Loucy (cell line): Measurements from ENCODE around the gene MTMR1.

Experiments
- H2AFZ ChIP-seq: fragments of 200-600 bp; sonication (generic); 2 replicates; pipeline ENCODE4 v1.6.0; 2016; ENCODE audit warnings: antibody characterized with exemption, mild to moderate bottlenecking, low read length, moderate library complexity
- H3F3A ChIP-seq: fragments of 200-600 bp; 2 replicates; pipeline ENCODE4 v1.6.0; 2016; ENCODE audit warnings: antibody characterized with exemption, low read depth, mild to moderate bottlenecking
- H3K27me3 ChIP-seq: fragments of 200-600 bp; sonication (generic); 2 replicates; pipeline ENCODE4 v1.6.1; 2014; ENCODE audit warnings: low read length, mild to moderate bottlenecking; ENCODE audit not compliant: insufficient read depth, poor library complexity, severe bottlenecking
- H3K36me3 ChIP-seq: fragments of 200-600 bp; sonication (generic); 2 replicates; pipeline ENCODE4 v1.6.1; 2016; ENCODE audit warnings: low read length; ENCODE audit not compliant: insufficient read depth
- H3K4me1 ChIP-seq: fragments of 200-600 bp; sonication (generic); 2 replicates; pipeline ENCODE4 v1.5.1; 2014; ENCODE audit warnings: low read length, mild to moderate bottlenecking; ENCODE audit not compliant: insufficient read depth, poor library complexity, severe bottlenecking
- H3K4me2 ChIP-seq: fragments of 200-600 bp; sonication (generic); 2 replicates; pipeline ENCODE4 v1.6.0; 2014; ENCODE audit warnings: antibody characterized with exemption, low read length, low read depth, mild to moderate bottlenecking; ENCODE audit not compliant: poor library complexity, severe bottlenecking
- H3K4me3 ChIP-seq: fragments of 200-600 bp; sonication (generic); 2 replicates; pipeline ENCODE4 v1.5.1; 2014; ENCODE audit warnings: low read length, mild to moderate bottlenecking, mixed read lengths; ENCODE audit not compliant: poor library complexity, severe bottlenecking
- H3K79me2 ChIP-seq: fragments of 200-600 bp; sonication (generic); 2 replicates; pipeline ENCODE4 v1.6.1; 2014; ENCODE audit warnings: low read length; ENCODE audit not compliant: insufficient read depth
- H3K9ac ChIP-seq: fragments of 200-600 bp; sonication (generic); 2 replicates; pipeline ENCODE4 v1.6.0; 2014; ENCODE audit warnings: mild to moderate bottlenecking, low read depth, low read length, moderate library complexity; ENCODE audit not compliant: poor library complexity, severe bottlenecking
- H3K9me2 ChIP-seq: fragments of 200-600 bp; sonication (generic); replicated peaks from 2 replicates; pipeline ENCODE4 v1.6.1; 2016; ENCODE audit warnings: low read depth, low read length, mixed read lengths
- H3K9me3 ChIP-seq: fragments of 200-600 bp; sonication (generic); 2 replicates; pipeline ENCODE4 v1.6.1; 2014; ENCODE audit warnings: mild to moderate bottlenecking, antibody characterized with exemption, low read length, low read depth; ENCODE audit not compliant: insufficient read depth
- H4K20me1 ChIP-seq: fragments of 200-600 bp; sonication (generic); 2 replicates; pipeline ENCODE4 v1.6.0; 2014; ENCODE audit warnings: antibody characterized with exemption, low read length, mild to moderate bottlenecking; ENCODE audit not compliant: insufficient read depth, poor library complexity, severe bottlenecking
- CTCF ChIP-seq: fragments of 200-600 bp; sonication (generic); conservative IDR thresholded peaks from 2 replicates; pipeline ENCODE4 v1.5.1; 2014; ENCODE audit warnings: mild to moderate bottlenecking, antibody characterized with exemption, low read length
- EZH2phosphoT487 ChIP-seq: fragments of 200-600 bp; IDR thresholded peaks from 2 replicates; pipeline ENCODE4 v1.6.1; 2018; ENCODE audit warnings: antibody characterized with exemption, mild to moderate bottlenecking, moderate library complexity, borderline replicate concordance

Gene MTMR1

GRCh38 chrX:150767045-150767395, 73.8 kb downstream of the MTMR1 start:
- H2AFZ ChIP-seq: no peak overlapping the region
- H3K4me3 ChIP-seq: no peak overlapping the region
- H3K9ac ChIP-seq: no peak overlapping the region
- H3K4me2 ChIP-seq: no peak overlapping the region
- no peaks in the 10 kb centered on the region for H4K20me1 ChIP-seq
- no peaks in the 10 kb centered on the region for H3K79me2 ChIP-seq
- no peaks in the 10 kb centered on the region for H3F3A ChIP-seq
- H3K9me3 ChIP-seq: no peaks in the 10 kb centered on the region
- H3K4me1 ChIP-seq: no peaks in the 10 kb centered on the region
- H3K36me3 ChIP-seq: no peaks in the 10 kb centered on the region; the same call in 1 of the 2 replicates
- TF ChIP-seq EZH2phosphoT487 (no peak), CTCF (no peak)
- no peaks in the 10 kb centered on the region for H3K27me3 ChIP-seq
- no peaks in the 10 kb centered on the region for H3K9me2 ChIP-seq

GRCh38 chrX:150767475-150768131, 74.4 kb downstream of the MTMR1 start:
- H3K9me3 ChIP-seq: no peaks in the 10 kb centered on the region
- H2AFZ ChIP-seq: no peak overlapping the region
- no peaks in the 10 kb centered on the region for H3K27me3 ChIP-seq
- H3K9me2 ChIP-seq: no peaks in the 10 kb centered on the region
- H4K20me1 ChIP-seq: no peaks in the 10 kb centered on the region
- no peak overlapping the region for H3K4me3 ChIP-seq
- H3K4me2 ChIP-seq: no peak overlapping the region
- TF ChIP-seq CTCF (no peak), EZH2phosphoT487 (no peak)
- H3K79me2 ChIP-seq: no peaks in the 10 kb centered on the region
- no peak overlapping the region for H3K9ac ChIP-seq
- no peaks in the 10 kb centered on the region; the same call in 1 of the 2 replicates for H3K36me3 ChIP-seq
- no peaks in the 10 kb centered on the region for H3F3A ChIP-seq
- H3K4me1 ChIP-seq: no peaks in the 10 kb centered on the region

- H3K9me3 ChIP-seq: no peaks in the 10 kb centered on the region
- no peak overlapping the region for H3K4me2 ChIP-seq
- H4K20me1 ChIP-seq: no peaks in the 10 kb centered on the region
- no peaks in the 10 kb centered on the region for H3K9me2 ChIP-seq
- H3K36me3 ChIP-seq: no peaks in the 10 kb centered on the region
- H3K9ac ChIP-seq: no peak overlapping the region
- H3K79me2 ChIP-seq: no peaks in the 10 kb centered on the region
- no peak overlapping the region for H3K4me3 ChIP-seq
- H2AFZ ChIP-seq: no peak overlapping the region
- H3K4me1 ChIP-seq: no peaks in the 10 kb centered on the region
- TF ChIP-seq EZH2phosphoT487 (no peak), CTCF (no peak)
- no peaks in the 10 kb centered on the region for H3F3A ChIP-seq
- H3K27me3 ChIP-seq: no peaks in the 10 kb centered on the region
Measured at GRCh38 chrX:150768132-150768485, 74.9 kb downstream of the MTMR1 start.
